Mesenchymal stem cell (in vitro differentiated cells and primary cell): ENCODE results near the gene ARRDC2. TPM values are rescaled to one million over a fixed set of nuclear protein-coding genes. Genes with fewer than 3 reads are reported as not detected.
A peak's percentile ranks its signal among the peaks of the same experiment; 100 is the strongest.

Source experiments
- DNase-seq: peaks from one replicate; pipeline ENCODE4 v3.0.0-alpha.2; 2013
- H2AFZ ChIP-seq: one replicate; pipeline ENCODE4 v1.6.1; 2013; ENCODE audit warnings: low read depth, mild to moderate bottlenecking, control low read depth, inconsistent platforms, low read length, moderate library complexity
- H2AK5ac ChIP-seq: 2 replicates; pipeline ENCODE4 v1.6.1; 2013; ENCODE audit warnings: low read length, moderate library complexity, mild to moderate bottlenecking, inconsistent platforms; ENCODE audit not compliant: severe bottlenecking
- H2BK120ac ChIP-seq: one replicate; pipeline ENCODE4 v1.6.1; 2013; ENCODE audit warnings: low read depth, mild to moderate bottlenecking, inconsistent platforms, low read length, moderate library complexity
- H2BK12ac ChIP-seq, 2 experiments: one replicate each; pipeline ENCODE4 v1.6.1; 2013; ENCODE audit warnings: inconsistent platforms in 2 of 2, low read length in 2 of 2, mild to moderate bottlenecking in 2 of 2, moderate library complexity in 2 of 2, control low read depth in 1 of 2
- H2BK15ac ChIP-seq: one replicate; pipeline ENCODE4 v1.6.1; 2013; ENCODE audit warnings: mild to moderate bottlenecking, low read depth, inconsistent platforms; ENCODE audit not compliant: poor library complexity, severe bottlenecking
- H2BK5ac ChIP-seq: 2 replicates; pipeline ENCODE4 v1.6.1; 2013; ENCODE audit warnings: low read depth, mild to moderate bottlenecking, low read length, control low read depth, inconsistent platforms; ENCODE audit not compliant: poor library complexity, severe bottlenecking
- H3K14ac ChIP-seq, 2 experiments: one replicate each; pipeline ENCODE4 v1.6.1; 2013; ENCODE audit warnings: inconsistent platforms in 2 of 2, low read length in 2 of 2, control low read depth in 1 of 2, mild to moderate bottlenecking in 1 of 2, moderate library complexity in 1 of 2
- H3K18ac ChIP-seq, 2 experiments: one replicate each; pipeline ENCODE4 v1.6.1; 2013; ENCODE audit warnings: inconsistent platforms in 2 of 2, low read length in 2 of 2, control low read depth in 1 of 2, low read depth in 1 of 2, mild to moderate bottlenecking in 1 of 2
- H3K23ac ChIP-seq, 2 experiments: one replicate each; pipeline ENCODE4 v1.6.1; 2013; ENCODE audit warnings: inconsistent platforms in 2 of 2, low read length in 2 of 2, mild to moderate bottlenecking in 2 of 2, moderate library complexity in 2 of 2, control low read depth in 1 of 2
- H3K27ac ChIP-seq: 2 replicates; pipeline ENCODE4 v1.5.1; 2013; ENCODE audit warnings: mild to moderate bottlenecking, moderate library complexity, low read length, control low read depth, inconsistent platforms; ENCODE audit not compliant: poor library complexity, severe bottlenecking
- H3K27me3 ChIP-seq, 2 experiments: 2 replicates each; pipeline versions ENCODE4 v1.6.1 to v1.7.0; 2013; ENCODE audit warnings: low read length in 2 of 2, mild to moderate bottlenecking in 2 of 2, moderate library complexity in 2 of 2, control low read depth in 1 of 2, inconsistent platforms in 1 of 2; ENCODE audit not compliant: control insufficient read depth in 1 of 2, insufficient read depth in 1 of 2
- H3K36me3 ChIP-seq, 2 experiments: 2 replicates each; pipeline versions ENCODE4 v1.6.1 to v1.7.0; 2013; ENCODE audit warnings: low read length in 2 of 2, control low read depth in 1 of 2, inconsistent platforms in 1 of 2, low read depth in 1 of 2, mild to moderate bottlenecking in 1 of 2; ENCODE audit not compliant: insufficient read depth in 2 of 2, control insufficient read depth in 1 of 2
- H3K4ac ChIP-seq, 2 experiments: one replicate each; pipeline ENCODE4 v1.6.1; 2013; ENCODE audit warnings: inconsistent platforms in 2 of 2, low read length in 2 of 2, mild to moderate bottlenecking in 2 of 2, moderate library complexity in 2 of 2, control low read depth in 1 of 2, low read depth in 1 of 2
- H3K4me1 ChIP-seq: 2 replicates; pipeline ENCODE4 v1.6.1; 2013; ENCODE audit warnings: low read depth, low read length, control low read depth; ENCODE audit not compliant: control insufficient read depth, insufficient read depth
- H3K4me2 ChIP-seq: 2 replicates; pipeline ENCODE4 v1.6.1; 2013; ENCODE audit warnings: low read length, mild to moderate bottlenecking, inconsistent platforms; ENCODE audit not compliant: poor library complexity, severe bottlenecking
- H3K4me3 ChIP-seq, 2 experiments: 2 replicates each; pipeline versions ENCODE4 v1.5.1 to v1.7.0; 2013; ENCODE audit warnings: low read length in 2 of 2, mild to moderate bottlenecking in 2 of 2, control low read depth in 1 of 2, low read depth in 1 of 2; ENCODE audit not compliant: insufficient read depth in 1 of 2
- H3K79me1 ChIP-seq: replicated peaks from 2 replicates; pipeline ENCODE4 v1.6.1; 2013; ENCODE audit warnings: mild to moderate bottlenecking, control low read depth, low read length, inconsistent platforms; ENCODE audit not compliant: poor library complexity, severe bottlenecking
- H3K9ac ChIP-seq: 2 replicates; pipeline ENCODE4 v1.7.0; 2013; ENCODE audit warnings: mild to moderate bottlenecking, low read length, moderate library complexity
- H3K9me3 ChIP-seq: 2 replicates; pipeline ENCODE4 v1.7.0; 2013; ENCODE audit warnings: mild to moderate bottlenecking, low read length; ENCODE audit not compliant: control insufficient read depth
- H4K8ac ChIP-seq: one replicate; pipeline ENCODE4 v1.6.1; 2013; ENCODE audit warnings: inconsistent platforms, mild to moderate bottlenecking, low read length, moderate library complexity
- H4K91ac ChIP-seq: one replicate; pipeline ENCODE4 v1.6.1; 2013; ENCODE audit warnings: mild to moderate bottlenecking, low read length, inconsistent platforms
- WGBS: methylation state at CpG from one replicate; pipeline ENCODE4 v1.1.7; 2013; ENCODE audit warnings: mixed read lengths; 5-methylcytosine and 5-hydroxymethylcytosine counted together
- polyA plus RNA-seq, 2 experiments: library from polyadenylated mRNA; stranded (reverse); fragments of 200-250 nt; gene quantifications; one replicate each; pipeline ENCODE4 v1.2.3, GENCODE V29; 2013

The ARRDC2 gene
- 3.7 TPM for polyA plus RNA-seq (2013, experiment 1 of 2)
- polyA plus RNA-seq (2013, experiment 2 of 2), result 3.6 TPM

DNA sequence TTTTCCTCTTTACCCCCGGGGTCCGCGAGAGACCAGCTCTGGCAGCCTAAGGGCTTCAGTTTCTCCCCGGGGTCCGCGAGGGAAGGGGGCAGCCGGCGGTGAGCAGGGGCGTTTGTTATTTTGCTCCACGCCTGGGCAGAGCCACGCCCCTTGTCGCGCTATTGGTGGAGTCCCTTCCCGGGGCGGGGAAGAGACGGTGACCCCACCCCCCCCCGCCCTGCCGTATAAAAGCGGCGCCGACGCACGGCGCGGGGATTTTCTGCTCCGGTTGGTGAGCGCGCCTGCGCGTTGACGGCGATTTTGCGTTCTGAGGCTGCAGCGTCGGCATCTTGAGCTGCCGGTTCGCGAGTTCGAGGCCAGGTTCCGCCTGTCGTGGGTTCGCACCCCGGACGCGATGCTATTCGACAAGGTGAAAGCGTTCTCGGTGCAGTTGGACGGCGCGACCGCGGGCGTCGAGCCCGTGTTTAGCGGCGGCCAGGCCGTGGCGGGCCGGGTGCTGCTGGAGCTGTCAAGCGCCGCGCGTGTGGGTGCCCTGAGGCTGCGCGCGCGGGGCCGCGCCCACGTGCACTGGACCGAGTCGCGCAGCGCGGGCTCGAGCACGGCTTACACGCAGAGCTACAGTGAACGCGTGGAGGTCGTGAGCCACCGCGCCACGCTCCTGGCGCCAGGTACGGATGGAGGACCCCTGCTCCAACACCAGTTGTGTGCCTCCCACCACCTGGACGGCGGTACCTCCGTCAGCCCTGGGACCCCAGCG, at the start of gene ARRDC2:
TSS of gene ARRDC2 (plus strand) at position 254 of the 757 bp plus-strand sequence. CDS start at position 395, 141 bp downstream.
- Histone ChIP-seq H3K23ac (peak within 1 kb of the TSS in 1 of 2 experiments; percentile 84), H2BK15ac (no peak within 1 kb of the TSS), H4K8ac (peak within 1 kb of the TSS; percentile 99), H2AFZ (peak within 1 kb of the TSS; percentile 93), H3K27me3 (no peaks in the 10 kb centered on the region), H2BK120ac (peak within 1 kb of the TSS; percentile 30), H2AK5ac (peak within 1 kb of the TSS; percentile 89), H3K14ac (peak within 1 kb of the TSS in 1 of 2 experiments; percentile 95), H3K4me2 (peak within 1 kb of the TSS; percentile 93), H2BK5ac (no peak within 1 kb of the TSS), H3K4me1 (peaks cover 24% of the 10 kb centered on the region), H3K9ac (peak within 1 kb of the TSS; percentile 80), H3K36me3 (peaks cover 29 to 40% of the 10 kb centered on the region in 2 experiments), H3K27ac (no peak within 1 kb of the TSS), H3K4ac (peak within 1 kb of the TSS; percentile 96 to 97), H3K9me3 (no peaks in the 10 kb centered on the region), H3K18ac (peak within 1 kb of the TSS; percentile 98), H3K4me3 (peak within 1 kb of the TSS; percentile 53 to 79), H4K91ac (peak within 1 kb of the TSS; percentile 98), H3K79me1 (peaks cover 6% of the 10 kb centered on the region), H2BK12ac (peak within 1 kb of the TSS; percentile 11 to 88)
- WGBS, result 28% methylated on average over 92 of the region's 92 CpGs
- peak; percentile 91 for DNase-seq

DNA sequence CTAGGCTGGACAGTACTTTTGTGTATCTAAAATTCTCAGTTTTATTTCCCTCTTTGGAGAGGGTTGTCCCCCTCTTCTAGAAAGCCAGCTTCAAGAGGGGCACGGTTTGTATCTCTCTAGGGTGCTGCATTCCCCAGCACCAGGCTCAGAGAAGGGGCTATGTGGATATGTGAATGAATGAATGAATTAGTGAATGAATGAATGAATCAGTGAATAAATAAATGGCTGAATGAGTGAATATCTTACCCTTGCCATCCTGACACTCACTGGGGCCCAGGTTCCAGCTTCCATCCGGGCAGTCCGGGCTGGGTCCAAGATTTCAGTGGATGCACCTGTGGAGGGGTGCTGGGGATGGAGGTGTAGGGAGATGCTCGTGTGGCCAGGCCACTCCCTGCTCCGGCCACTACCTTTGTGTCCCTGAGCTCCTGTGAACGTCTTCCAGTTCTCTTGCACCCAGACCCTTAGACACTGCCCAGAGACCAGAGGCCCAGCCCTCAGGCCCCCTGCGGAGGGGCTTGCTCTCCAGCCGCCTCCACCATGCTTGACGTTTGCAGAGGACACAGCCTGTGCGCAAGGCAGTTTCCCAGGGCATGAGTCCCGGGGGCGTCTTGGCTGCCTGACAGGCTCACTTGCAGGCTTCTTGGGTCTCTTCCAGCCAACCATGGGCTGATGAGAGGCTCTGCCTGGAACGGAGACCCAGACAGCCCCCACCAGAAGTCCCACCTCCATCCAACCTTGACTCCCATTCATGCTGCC, 43.9 kb upstream of the ARRDC2 start:
- 75% methylated on average over 12 of the region's 13 CpGs for WGBS
- H3K4ac ChIP-seq, result no peak overlapping the region
- peaks cover 59 to 62% of the 10 kb centered on the region in 2 experiments for H3K27me3 ChIP-seq

DNA sequence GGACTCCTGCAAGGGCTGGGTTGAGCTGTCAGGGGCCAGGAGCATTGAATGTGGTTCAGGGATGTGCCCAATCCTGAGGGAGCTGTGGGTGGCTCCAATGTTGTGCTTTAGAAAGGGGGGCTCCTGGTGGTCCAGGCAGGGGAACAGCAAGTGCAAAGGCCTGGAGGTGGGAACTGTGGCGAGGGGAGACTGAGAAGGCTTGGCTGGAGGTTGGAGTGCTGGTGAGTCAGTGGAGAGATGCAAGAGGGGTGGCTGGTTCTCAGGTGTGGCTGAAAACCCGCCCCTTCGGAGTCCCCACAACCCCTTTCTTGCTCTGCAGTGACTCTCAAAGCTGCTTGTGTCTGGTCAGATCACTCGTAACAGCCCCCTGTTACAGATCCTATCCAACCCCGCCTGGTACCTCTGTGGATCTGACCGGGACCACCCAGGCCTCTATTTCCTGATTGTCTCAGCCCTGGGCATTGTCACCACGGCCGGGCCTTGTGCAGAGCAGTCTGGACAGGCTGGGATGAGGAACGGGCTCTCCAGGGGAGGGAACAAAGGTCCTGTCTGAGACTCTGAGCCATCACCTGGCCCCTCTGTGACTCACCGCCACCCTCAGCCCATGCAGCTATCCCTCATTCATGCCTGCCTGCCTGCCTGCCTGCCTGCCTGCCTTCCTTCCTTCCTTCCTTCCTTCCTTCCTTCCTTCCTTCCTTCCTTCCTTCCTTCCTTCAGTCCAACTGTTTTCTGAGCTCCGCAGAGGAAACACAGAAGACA, 42.4 kb upstream of the ARRDC2 start:
- Histone ChIP-seq H4K91ac (no peak overlapping the region), H3K36me3 (no peaks in the 10 kb centered on the region), H3K9me3 (no peaks in the 10 kb centered on the region), H3K18ac (no peak overlapping the region), H2BK12ac (no peak overlapping the region), H2AFZ (no peak overlapping the region), H2BK15ac (no peak overlapping the region), H3K14ac (no peak overlapping the region), H3K4me2 (no peak overlapping the region), H3K4me3 (no peak overlapping the region), H2BK5ac (no peak overlapping the region), H3K79me1 (no peaks in the 10 kb centered on the region), H3K27ac (no peak overlapping the region), H3K23ac (peak overlapping the region in 1 of 2 experiments; percentile 92), H4K8ac (no peak overlapping the region), H3K9ac (no peak overlapping the region), H3K4ac (no peak overlapping the region), H3K4me1 (peaks cover 5% of the 10 kb centered on the region), H3K27me3 (peaks cover 60 to 62% of the 10 kb centered on the region in 2 experiments), H2BK120ac (no peak overlapping the region), H2AK5ac (no peak overlapping the region)
- WGBS, result 69% methylated on average over 10 of the region's 11 CpGs
- no peak for DNase-seq

More for the DNA sequence above, 43.9 kb upstream of the ARRDC2 start:
- Histone ChIP-seq H3K79me1 (no peaks in the 10 kb centered on the region), H2AFZ (no peak overlapping the region), H3K18ac (no peak overlapping the region), H3K4me3 (no peak overlapping the region), H3K14ac (no peak overlapping the region), H3K4me1 (peaks cover 5% of the 10 kb centered on the region), H3K23ac (no peak overlapping the region), H3K9me3 (no peaks in the 10 kb centered on the region), H2BK5ac (no peak overlapping the region), H2BK15ac (no peak overlapping the region), H4K91ac (no peak overlapping the region), H3K27ac (no peak overlapping the region), H2BK12ac (no peak overlapping the region), H3K9ac (no peak overlapping the region), H3K4me2 (no peak overlapping the region), H3K36me3 (no peaks in the 10 kb centered on the region), H2AK5ac (no peak overlapping the region), H4K8ac (no peak overlapping the region), H2BK120ac (no peak overlapping the region)
- no peak for DNase-seq
